Measurements from ENCODE around the gene ANXA6.

ANXA6 gene

GRCh38 chr5:151106509-151106908 is 51.1 kb downstream of the ANXA6 start:
- no peak overlapping the region for H3K27ac Mint-ChIP-seq
- H3K4me3 Mint-ChIP-seq, result no peak overlapping the region
- no peaks in the 10 kb centered on the region for H3K9me3 Mint-ChIP-seq
- TF ChIP-seq, protein P1, sequence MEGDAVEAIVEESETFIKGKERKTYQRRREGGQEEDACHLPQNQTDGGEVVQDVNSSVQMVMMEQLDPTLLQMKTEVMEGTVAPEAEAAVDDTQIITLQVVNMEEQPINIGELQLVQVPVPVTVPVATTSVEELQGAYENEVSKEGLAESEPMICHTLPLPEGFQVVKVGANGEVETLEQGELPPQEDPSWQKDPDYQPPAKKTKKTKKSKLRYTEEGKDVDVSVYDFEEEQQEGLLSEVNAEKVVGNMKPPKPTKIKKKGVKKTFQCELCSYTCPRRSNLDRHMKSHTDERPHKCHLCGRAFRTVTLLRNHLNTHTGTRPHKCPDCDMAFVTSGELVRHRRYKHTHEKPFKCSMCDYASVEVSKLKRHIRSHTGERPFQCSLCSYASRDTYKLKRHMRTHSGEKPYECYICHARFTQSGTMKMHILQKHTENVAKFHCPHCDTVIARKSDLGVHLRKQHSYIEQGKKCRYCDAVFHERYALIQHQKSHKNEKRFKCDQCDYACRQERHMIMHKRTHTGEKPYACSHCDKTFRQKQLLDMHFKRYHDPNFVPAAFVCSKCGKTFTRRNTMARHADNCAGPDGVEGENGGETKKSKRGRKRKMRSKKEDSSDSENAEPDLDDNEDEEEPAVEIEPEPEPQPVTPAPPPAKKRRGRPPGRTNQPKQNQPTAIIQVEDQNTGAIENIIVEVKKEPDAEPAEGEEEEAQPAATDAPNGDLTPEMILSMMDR (IDR thresholded peaks at IDR 0.05; ENCODE audit: unreplicated experiment in 3 of 3), result no peak
- H3K36me3 Mint-ChIP-seq (ENCODE audit: low read depth), result peaks cover 61% of the 10 kb centered on the region
- H3K4me1 Mint-ChIP-seq, result peaks cover 40% of the 10 kb centered on the region
- H3K27me3 Mint-ChIP-seq (ENCODE audit: low read depth), result no peaks in the 10 kb centered on the region

DNA sequence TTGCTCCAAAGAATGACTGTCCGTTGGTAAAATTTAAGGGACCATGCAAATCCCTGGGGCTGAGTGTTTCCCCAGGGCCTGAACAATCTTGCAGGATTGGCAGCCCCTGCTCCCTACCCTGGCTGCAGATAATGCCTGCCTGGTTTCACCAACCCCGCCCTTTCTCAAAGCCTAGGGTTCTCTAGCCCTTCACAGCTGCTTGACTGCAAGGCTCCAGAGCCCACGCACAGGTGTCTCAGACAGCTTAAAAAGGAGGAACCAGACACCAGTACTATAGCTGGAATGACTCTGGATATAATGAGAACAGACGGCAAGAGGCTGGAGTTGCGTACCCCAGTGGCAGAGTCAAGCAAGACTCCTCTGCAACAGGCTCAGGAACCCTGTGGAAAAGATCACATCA is 51.5 kb downstream of the ANXA6 start:
- Mint-ChIP-seq H3K27ac (no peak overlapping the region), H3K9me3 (no peaks in the 10 kb centered on the region), H3K36me3 (ENCODE audit: low read depth) (peaks cover 63% of the 10 kb centered on the region), H3K4me3 (no peak overlapping the region), H3K27me3 (ENCODE audit: low read depth) (no peaks in the 10 kb centered on the region), H3K4me1 (peaks cover 41% of the 10 kb centered on the region)
- TF ChIP-seq, protein P1 (IDR thresholded peaks at IDR 0.05; ENCODE audit: unreplicated experiment in 3 of 3), result no peak

DNA sequence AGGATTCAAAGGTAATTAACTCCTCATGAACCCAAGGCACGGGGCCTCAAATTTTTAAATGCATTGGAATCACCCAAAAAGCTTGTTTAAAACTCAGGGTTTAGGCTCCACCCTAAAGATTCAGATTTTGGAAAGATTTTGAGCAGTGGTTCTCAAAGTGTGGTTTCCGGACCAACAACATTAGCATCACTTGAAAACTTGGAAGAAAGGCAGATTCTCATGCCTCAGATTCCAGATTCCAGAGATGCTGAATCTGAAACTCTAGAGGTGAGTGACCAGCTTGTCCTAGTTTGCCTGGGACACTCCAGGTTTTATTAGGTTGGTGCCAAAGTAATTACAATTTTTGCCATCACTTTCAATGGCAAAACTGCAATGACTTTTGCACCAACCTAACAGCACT is 52.0 kb downstream of the ANXA6 start:
- TF ChIP-seq, protein P1 (IDR thresholded peaks at IDR 0.05; ENCODE audit: unreplicated experiment in 3 of 3), result no peak
- no peak overlapping the region for H3K4me3 Mint-ChIP-seq
- no peaks in the 10 kb centered on the region for H3K27me3 Mint-ChIP-seq (ENCODE audit: low read depth)
- H3K4me1 Mint-ChIP-seq, result peaks cover 45% of the 10 kb centered on the region
- H3K9me3 Mint-ChIP-seq, result no peaks in the 10 kb centered on the region
- H3K27ac Mint-ChIP-seq, result no peak overlapping the region
- peaks cover 63% of the 10 kb centered on the region for H3K36me3 Mint-ChIP-seq (ENCODE audit: low read depth)

GRCh38 chr5:151104795-151105194 is 52.8 kb downstream of the ANXA6 start:
- peak overlapping the region in 1 of 3 experiments; percentile 39 for H3K27ac Mint-ChIP-seq
- no peak overlapping the region for H3K4me3 Mint-ChIP-seq
- H3K4me1 Mint-ChIP-seq, result peaks cover 50% of the 10 kb centered on the region
- peaks cover 64% of the 10 kb centered on the region for H3K36me3 Mint-ChIP-seq (ENCODE audit: low read depth)
- no peaks in the 10 kb centered on the region for H3K9me3 Mint-ChIP-seq
- TF ChIP-seq, protein P1 (IDR thresholded peaks at IDR 0.05; ENCODE audit: unreplicated experiment in 3 of 3), result no peak
- H3K27me3 Mint-ChIP-seq (ENCODE audit: low read depth), result no peaks in the 10 kb centered on the region

GRCh38 chr5:151101746-151102145 is 55.8 kb downstream of the ANXA6 start:
- H3K27me3 Mint-ChIP-seq (ENCODE audit: low read depth), result no peaks in the 10 kb centered on the region
- H3K27ac Mint-ChIP-seq, result peak overlapping the region; percentile 15 to 64 (median 50)
- H3K4me1 Mint-ChIP-seq, result peaks cover 61% of the 10 kb centered on the region
- H3K4me3 Mint-ChIP-seq, result no peak overlapping the region
- peaks cover 49% of the 10 kb centered on the region for H3K36me3 Mint-ChIP-seq (ENCODE audit: low read depth)
- H3K9me3 Mint-ChIP-seq, result no peaks in the 10 kb centered on the region
- TF ChIP-seq, protein P1 (IDR thresholded peaks at IDR 0.05; ENCODE audit: unreplicated experiment in 3 of 3), result no peak

GRCh38 chr5:151101151-151101550 is 56.4 kb downstream of the ANXA6 start:
- Mint-ChIP-seq H3K27me3 (ENCODE audit: low read depth) (no peaks in the 10 kb centered on the region), H3K9me3 (no peaks in the 10 kb centered on the region), H3K27ac (peak overlapping the region in 2 of 3 experiments; percentile 50 to 89), H3K4me3 (no peak overlapping the region), H3K36me3 (ENCODE audit: low read depth) (peaks cover 43% of the 10 kb centered on the region), H3K4me1 (peaks cover 61% of the 10 kb centered on the region)
- TF ChIP-seq, protein P1 (IDR thresholded peaks at IDR 0.05; ENCODE audit: unreplicated experiment in 3 of 3), result no peak

Data from nephron (organoid).